HuH-7 (cell line): Measurements from ENCODE around the gene MLXIPL.
"Not testable (repeated sequence)": the region's sequence is repeated elsewhere in the genome, so short reads cannot be mapped to it uniquely, and the experiment has no call there.

Experiments
- DNase-seq: peaks from one replicate; pipeline ENCODE4 v3.0.0; 2011; ENCODE audit warnings: low spot score

Gene MLXIPL

DNA sequence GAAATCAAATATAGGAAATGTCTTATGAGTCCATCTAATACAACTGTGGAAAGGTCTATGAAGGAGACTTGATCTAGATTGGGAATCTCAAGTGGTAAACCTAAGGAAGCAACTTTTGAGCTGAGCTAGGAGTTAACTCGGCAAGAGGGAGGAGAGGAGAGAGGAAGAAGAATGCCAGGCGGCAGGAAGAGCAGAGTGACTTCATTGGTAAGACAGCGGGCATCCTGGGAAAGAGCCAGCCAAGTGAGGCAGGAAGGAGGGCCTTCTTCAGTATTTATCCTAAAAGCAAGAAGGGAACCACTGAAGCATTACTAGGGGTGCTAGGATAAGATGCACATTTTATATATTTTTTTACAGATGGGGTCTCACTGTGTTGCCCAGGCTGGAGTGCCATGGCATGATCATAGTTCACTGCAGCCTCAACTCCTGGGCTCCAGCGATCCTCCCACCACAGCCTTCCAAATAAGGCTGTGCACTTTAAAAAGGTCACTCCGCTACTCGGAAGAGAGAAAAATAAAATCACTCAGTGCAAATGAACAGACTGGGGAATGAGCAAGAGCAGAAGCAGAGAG, 68.8 kb downstream of the MLXIPL start:
- DNase-seq = no peak

DNA sequence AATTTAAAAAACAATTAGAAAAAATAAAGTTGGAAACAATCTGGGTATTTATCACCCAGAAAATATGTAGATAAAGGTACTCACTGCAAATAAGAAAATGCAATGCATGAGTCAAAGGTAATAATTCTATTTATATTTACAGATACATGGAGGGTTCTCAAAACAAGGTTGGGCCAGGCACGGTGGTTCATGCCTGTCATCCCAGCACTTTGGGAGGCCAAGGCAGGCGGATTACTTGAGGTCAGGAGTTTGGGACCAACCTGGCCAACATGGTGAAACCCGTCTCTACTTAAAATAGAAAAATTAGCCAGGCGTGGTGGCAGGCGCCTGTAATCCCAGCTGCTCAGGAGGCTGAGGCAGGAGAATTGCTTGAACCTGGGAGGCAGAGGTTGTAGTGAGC, 74.2 kb downstream of the MLXIPL start:
- DNase-seq = not testable (repeated sequence)

DNA sequence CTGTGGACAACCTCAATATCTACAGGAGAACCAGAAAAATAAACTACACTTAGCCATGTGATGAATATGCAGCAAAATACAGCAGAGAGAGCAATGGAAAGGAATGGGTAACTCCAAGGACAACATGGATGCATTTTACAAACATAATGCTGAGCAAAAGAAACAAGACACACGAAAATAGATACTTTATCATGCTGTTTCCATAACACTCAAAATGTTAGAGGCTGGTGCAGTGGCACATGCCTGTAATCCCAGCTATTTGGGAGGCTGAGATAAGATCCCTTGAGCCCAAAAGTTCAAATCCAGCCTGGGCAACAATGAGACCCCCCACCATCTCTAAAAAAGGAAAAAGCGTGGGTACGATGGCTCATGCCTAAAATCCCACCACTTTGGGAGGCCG, 75.1 kb downstream of the MLXIPL start:
- no peak for DNase-seq

DNA sequence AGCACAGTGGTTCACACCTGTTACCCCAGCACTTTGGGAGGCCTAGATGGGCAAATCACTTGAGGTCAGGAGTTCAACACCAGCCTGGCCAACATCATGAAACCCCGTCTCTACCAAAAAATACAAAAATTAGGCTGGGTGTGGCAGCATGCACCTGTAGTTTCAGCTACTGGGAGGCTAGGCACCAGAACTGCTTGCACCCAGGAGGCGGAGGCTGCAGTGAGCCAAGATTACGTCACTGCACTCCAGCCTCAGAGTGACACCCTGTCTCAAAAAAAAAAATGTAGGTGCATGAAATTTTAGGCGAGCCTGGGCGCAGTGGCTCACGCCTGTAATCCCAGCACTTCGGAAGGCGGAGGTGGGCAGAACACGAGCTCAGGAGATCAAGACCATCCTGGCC, 76.5 kb downstream of the MLXIPL start:
- DNase-seq = no peak

DNA sequence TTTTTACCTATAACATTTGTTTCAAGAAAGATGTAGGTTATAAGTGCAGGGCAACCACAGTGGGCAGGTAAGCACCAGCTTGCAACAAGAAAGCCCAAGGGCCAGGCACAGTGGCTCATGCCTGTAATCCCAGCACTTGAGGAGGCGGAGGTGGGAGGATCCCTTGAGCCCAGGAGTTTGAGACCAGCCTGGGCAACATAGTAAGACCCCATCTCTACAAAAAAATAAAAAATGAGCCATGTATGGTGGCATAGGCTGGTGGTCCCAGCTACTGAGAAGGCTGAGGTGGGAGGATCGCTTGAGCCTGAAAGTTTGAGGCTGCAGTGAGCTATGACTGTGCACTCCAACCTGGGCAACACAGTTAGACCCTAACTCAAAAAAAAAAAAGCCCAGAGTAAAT, 79.6 kb downstream of the MLXIPL start:
- no peak for DNase-seq
